ENCODE data around the gene IRAK2. TPM values are rescaled to one million over a fixed set of nuclear protein-coding genes. Genes with fewer than 3 reads are reported as not detected.

The IRAK2 gene
- total and polyA plus RNA-seq, 2 of the 8 experiments (the other 6 are each of a cell fraction or from before 2014, with no cell fraction given), result 1.5 TPM

GRCh38 chr3:10287936-10288574 is 123.3 kb downstream of the IRAK2 start (continued):
- TF ChIP-seq GABPA (IDR thresholded peaks at IDR 0.05; ENCODE audit: borderline replicate concordance, insufficient read depth, low read length) (no peak), YY1 (IDR thresholded peaks at IDR 0.05; ENCODE audit: low read depth, low read length) (no peak), ATF2 (IDR thresholded peaks at IDR 0.05; ENCODE audit: low read length) (no peak), HDAC2 (IDR thresholded peaks at IDR 0.05; ENCODE audit: borderline replicate concordance in 1 of 2, low read depth in 2 of 2, low read length in 2 of 2) (no peak), CHD1 (IDR thresholded peaks at IDR 0.05; ENCODE audit: low read depth, low read length) (no peak), TCF12 (IDR thresholded peaks at IDR 0.05; ENCODE audit: low read depth, low read length) (no peak), RXRA (IDR thresholded peaks at IDR 0.05; ENCODE audit: insufficient read depth, low read depth, low read length) (no peak)

Data from H1 (cell line).